GM19467 (cell line): ENCODE data around the gene FOLR3.
"Not testable (repeated sequence)": the region's sequence is repeated elsewhere in the genome, so short reads cannot be mapped to it uniquely, and the experiment has no call there.

Experiments
- ATAC-seq: cut with Tn5 transposase; IDR thresholded peaks from one replicate; pipeline ENCODE4 v1.9.1; 2021; ENCODE audit warnings: mild to moderate bottlenecking, moderate library complexity; ENCODE audit not compliant: unreplicated experiment

FOLR3 gene

GRCh38 chr11:72135473-72135872 is at the start of gene FOLR3:
FOLR3 (plus strand) TSS chr11:72135725; CDS start chr11:72135953, 228 bp downstream.
- ATAC-seq, result not testable (repeated sequence)

DNA sequence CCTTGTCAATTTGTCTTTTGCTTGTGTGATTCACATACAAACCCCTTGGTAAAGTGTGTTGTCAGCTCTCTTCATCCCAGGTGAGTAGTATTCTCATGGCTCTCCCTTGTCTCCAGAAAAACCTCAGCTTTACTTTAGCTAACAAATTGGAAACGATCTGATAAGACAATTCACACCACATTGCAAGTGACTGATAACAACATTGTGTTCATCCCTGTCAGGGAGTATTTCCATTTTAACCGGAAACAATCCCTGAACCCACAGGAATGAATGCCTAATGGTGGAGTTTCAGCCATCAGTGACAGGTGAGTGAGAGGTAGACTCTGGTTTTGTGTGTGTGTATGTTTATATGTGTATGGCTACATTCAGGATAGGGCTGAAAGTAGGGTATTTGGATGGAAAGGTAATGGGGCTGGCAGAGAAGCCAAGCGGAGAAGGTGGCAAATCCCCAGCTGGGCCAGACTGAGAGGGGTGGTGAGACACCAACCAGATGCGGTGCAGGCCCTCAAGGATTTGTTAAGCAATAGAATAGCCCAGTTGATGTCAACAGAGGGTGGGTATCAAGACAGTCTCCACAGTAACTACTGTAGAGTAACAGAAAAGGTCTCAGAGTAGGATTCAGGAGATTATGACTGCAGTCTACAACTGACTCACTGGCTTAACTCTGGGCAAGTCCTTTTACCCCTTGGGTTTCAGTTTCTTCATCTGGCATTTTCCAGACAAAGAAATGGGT is 47.3 kb upstream of the FOLR3 start:
- no peak for ATAC-seq

GRCh38 chr11:72091292-72091691 is 44.2 kb upstream of the FOLR3 start:
- no peak for ATAC-seq

DNA sequence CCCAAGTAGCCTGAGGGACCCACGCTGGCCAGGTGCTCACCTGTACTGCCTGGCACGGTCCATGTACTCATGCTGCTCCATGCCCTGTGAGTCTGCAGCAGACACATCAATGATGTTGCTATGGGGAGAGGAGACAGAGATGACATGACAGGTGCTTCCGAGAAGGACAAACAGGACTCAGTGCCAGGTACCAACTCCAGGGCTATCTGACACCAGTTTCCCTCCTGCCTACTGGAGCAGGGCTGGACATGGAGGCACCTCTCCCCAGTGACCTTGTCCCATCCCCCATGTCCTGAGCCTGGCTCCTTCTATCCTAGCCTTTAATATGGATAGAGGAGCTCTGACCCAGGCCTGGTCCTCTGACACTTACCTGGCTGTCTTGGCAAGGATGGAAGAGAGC is 36.8 kb upstream of the FOLR3 start:
- ATAC-seq, result no peak

- no peak for ATAC-seq
These were observed 35.5 kb upstream of the FOLR3 start for GRCh38 chr11:72100009-72100408.

- no peak for ATAC-seq
These were observed 35.1 kb upstream of the FOLR3 start for GRCh38 chr11:72100462-72100861.

GRCh38 chr11:72102162-72102561 is 33.4 kb upstream of the FOLR3 start:
- no peak for ATAC-seq

GRCh38 chr11:72102631-72102945 is 32.9 kb upstream of the FOLR3 start:
- ATAC-seq, result no peak

- ATAC-seq, result peak; percentile 81
These were observed 32.4 kb upstream of the FOLR3 start, which contains the start of gene LAMTOR1 for GRCh38 chr11:72102946-72103753. LAMTOR1 (minus strand) TSS chr11:72103297; CDS start chr11:72103224, 73 bp downstream.

GRCh38 chr11:72103754-72104167 is 31.8 kb upstream of the FOLR3 start:
- ATAC-seq, result no peak

DNA sequence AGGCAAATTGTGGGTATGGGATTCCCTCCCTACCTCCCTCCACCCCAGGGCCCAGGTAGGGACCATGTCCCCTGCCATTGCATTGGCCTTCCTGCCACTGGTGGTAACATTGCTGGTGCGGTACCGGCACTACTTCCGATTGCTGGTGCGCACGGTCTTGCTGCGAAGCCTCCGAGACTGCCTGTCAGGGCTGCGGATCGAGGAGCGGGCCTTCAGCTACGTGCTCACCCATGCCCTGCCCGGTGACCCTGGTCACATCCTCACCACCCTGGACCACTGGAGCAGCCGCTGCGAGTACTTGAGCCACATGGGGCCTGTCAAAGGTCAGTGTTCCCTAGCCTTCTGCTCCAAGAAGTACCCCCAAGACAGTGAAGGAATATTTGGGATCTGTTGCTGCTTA is 29.6 kb upstream of the FOLR3 start, which contains the start of gene TOMT:
Gene TOMT, plus strand, starts transcription at position 37 of the 400 bp plus-strand sequence. Its CDS starts 28 bp downstream, at position 65.
- no peak for ATAC-seq

DNA sequence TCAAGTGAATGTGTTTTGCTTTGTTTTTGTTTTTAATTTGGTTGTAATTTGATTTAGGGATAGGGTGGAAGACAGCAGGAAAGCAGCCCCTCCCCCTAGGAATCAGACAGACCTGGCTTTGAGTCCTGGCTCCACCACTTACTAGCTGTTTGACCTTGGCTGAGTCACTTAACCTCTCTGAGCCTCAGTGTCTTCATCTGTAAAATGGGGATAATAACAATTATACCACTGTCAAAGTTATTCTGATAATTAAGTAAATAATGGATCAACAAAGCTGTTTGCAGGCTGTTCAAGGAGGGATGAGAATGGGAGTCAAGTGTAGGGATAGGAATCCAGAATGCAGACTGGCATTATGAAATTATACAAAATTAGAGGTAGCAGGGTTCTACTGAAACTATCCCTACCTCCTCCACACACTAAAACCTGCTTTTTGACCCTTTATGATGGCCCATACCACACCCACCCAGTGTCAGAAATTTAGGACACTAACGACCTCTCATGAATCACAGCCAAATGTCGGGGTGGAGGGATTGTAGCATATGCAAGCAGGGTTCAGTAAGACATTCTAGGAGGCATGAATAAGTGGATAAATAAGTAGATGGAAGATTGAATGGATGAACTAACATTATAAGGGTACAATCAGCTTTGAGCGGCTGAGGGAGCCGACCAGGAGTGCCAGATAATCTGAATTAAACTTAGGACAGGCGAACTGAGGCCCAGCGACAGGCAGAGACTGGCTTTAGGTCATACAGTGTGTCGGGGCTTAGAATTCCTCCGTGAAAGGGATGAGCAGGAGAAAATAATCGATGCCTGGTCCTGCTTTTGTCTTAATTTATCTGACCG is 24.0 kb upstream of the FOLR3 start:
- ATAC-seq, result peak; percentile 1

DNA sequence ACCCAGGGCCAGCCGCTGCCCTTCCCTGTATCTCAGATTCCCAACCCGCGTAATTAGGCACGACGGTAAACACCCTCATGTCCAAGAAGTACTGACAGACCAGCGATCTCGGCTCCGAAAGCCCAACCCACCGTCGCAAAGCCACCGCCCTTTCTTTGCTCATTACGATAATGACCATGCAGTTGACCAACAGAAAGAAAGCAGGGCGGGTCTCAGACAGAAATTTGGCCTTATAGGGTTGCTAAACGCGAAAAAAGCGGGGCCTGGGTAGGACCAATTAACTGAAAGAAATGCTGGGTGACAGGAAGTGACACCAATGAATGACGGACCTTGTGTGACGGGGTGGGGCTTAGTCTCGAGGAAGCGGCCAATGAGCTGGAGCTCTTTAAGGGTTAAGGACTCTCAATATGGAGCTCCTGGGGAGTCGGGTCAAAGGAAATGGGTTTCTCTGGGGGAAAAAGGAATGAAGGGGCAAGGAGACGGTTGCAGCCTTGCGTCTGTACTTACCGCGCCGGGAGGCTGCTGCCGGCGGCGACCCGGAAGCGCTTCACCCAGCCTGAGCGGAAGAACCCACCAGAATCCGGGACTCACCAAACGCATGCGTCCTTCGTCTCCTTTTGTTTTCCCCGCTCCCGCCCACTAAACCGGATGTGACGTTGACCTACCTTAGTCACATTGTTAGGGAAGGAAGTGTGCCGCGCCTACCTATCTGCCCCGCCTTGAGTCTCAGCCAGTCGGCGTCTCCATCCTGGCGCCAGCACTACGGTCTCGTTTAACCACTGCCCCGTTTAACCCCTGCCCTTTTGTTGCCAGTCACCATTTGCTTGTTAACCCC is 23.2 kb upstream of the FOLR3 start, which contains the start of gene ANAPC15:
Gene ANAPC15, minus strand, starts transcription at position 553 of the 835 bp plus-strand sequence. CDS start 1,419 bp downstream, outside the sequence.
- ATAC-seq, result peak; percentile 82

GRCh38 chr11:72112978-72113808 is 22.3 kb upstream of the FOLR3 start:
- no peak for ATAC-seq

DNA sequence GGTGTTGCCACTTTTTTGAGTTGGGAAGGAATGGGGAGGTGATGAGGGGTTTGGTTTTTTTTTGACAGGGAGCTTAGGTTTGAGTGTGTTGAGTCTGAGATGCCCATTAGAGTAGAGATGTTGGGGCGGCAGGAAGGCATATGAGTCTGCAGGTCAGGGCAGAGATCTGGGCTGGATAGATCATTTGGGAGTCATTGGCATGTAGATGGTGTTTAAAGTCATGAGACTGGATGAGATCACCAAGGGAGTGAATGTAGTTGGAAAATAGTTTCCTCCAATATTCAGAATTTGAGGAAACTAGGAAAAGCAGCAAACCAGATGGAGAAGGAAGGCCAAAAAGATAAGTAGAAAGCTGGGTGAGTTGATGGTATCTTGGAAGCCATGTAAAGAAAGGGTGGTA is 21.0 kb upstream of the FOLR3 start:
- no peak for ATAC-seq

DNA sequence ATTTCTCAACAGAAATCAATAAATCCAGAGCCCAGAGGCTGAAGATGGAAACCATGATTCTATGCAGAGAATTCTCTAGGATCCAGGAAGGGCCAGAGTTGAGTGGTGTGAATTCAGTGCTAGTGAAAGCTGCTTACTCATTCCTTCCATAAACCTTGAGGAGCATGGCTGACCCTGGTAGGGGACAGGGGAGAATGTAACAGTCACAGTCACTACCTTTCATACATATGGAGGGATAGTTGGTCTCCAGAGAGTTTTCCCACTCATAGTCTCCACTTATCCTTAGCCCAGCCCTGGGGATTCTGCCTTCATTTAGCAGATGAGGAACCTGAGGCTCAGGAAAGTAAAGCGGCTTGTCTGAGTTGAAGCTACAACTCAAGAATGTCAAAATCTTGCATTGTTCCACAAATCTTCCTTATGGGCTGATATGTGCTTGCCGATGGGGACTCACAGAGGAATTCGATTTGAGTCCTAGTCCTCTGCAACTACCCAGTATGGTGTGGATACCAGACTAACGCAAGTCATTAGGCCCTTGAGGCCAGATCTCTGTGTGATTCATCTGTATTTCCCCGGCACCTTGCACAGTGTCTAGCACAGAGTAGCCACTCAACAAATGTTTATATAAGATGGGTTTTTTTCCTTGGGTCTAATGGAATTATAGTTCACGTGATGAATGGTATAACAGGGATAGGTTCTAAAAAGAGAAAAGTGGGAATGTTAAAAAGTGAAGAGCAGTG is 19.3 kb upstream of the FOLR3 start:
- no peak for ATAC-seq

- ATAC-seq, result no peak
These were observed 16.3 kb upstream of the FOLR3 start for GRCh38 chr11:72119198-72119597.

- no peak for ATAC-seq
These were observed 14.6 kb upstream of the FOLR3 start for GRCh38 chr11:72120930-72121329.

DNA sequence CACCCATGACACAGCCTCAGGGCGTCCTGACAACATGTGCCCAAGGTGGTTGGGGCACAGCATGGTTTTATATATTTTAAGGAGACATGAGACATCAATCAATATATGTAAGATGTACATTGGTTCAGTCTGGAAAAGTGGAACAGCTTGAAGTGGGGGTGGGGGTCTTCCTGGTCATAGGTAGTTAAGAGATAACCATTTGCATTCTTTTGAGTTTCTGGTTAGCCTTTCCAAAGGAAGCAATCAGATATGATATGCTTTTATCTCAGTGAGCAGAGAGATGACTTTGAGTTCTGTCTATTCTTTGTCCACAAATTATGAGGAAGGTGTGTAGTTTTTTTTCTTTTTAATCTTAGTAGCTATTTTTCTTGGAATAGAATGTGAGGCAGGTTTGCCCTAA is 12.9 kb upstream of the FOLR3 start:
- ATAC-seq, result no peak
